NCI-H82 (cell line): ENCODE results near the gene COTL1.

Source experiments
- DNase-seq: peaks from one replicate; lab custom pipeline; 2025; lab: John Stamatoyannopoulos, UW

COTL1 gene

DNA sequence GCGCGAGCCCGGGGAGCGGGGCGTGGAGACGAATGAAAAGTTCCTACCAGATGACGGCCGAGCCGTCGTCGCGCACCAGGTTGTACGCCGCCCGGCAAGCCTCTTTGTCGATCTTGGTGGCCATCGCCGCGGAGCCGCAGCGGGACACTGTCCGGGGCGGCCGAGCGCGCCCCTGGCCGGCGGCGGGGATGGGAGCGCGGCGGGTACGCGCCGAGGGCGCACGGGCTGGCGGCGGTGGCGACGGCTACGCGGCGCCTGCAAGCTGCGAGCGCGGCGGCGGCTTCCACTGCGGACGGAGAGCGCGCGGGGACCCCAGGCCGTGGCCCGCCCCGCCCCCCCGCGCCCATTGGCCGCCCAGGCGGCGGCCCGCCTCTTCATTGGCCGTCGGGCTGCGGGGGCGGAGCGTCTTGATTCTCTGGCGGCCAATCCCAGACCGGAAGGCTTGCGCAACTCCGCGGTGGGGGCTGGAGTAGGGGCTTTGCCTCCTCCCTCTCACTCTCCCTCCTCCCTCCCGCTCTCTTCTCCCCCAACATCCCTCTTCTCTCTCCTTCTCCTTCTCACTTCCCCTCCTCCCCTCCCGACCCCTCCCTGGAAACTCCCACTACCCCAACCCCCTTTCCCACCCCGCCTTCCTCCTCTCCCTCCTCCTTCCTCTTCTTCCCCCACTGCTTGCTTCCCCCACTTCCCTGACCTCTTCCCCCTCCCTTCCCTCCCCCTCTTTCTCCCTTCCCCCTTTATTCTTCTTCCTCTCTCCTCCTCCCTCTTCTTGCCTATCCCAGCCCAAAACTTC lies at the start of gene COTL1:
TSS of gene COTL1 (minus strand) at position 288 of the 790 bp plus-strand sequence. CDS start at position 124, 164 bp downstream.
- peak; percentile 98 for DNase-seq

- no peak for DNase-seq
Observed at GRCh38 chr16:84665843-84666242, 48.0 kb upstream of the COTL1 start.

DNA sequence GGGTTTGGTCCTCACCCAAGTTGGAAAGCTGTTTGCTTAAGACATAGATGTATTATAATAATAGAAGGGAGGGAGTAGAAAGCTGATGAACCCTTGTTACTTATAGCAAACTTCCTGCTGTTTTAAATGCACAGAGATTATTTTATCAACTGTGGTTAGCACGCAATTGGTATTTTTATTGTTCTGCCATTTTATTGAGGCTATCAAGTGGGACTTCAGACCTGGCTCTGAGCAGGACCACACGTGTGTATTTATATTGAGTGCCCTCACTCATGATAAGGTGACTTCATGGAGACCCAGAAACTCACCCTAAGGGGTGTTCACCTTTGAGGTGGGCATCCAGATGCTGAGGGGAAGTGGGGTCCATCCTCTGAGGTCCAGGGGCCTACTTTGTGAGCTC lies 47.5 kb upstream of the COTL1 start:
- DNase-seq, result no peak

GRCh38 chr16:84663433-84664101 lies 45.7 kb upstream of the COTL1 start:
- no peak for DNase-seq

DNA sequence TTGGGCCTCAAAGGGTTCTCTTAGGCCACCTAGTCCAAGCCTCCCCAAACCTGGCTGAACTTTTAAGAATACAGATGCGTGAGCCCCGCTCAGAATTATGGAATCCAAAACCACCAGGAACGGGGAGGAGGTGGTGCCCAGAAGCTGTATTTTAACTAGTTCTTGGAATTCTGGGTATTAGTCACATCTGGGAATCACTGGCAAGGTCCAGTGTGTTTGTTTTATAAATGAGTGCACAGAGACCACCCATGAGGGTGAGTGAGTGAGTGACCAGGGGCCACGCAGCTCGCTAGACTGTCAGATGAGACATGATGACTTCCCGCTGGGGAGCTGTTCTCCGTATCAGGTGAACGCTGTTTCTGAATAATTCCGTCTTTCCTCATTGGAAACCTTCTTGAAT lies 44.6 kb upstream of the COTL1 start:
- DNase-seq, result no peak

GRCh38 chr16:84661418-84662060 lies 43.7 kb upstream of the COTL1 start:
- no peak for DNase-seq

DNA sequence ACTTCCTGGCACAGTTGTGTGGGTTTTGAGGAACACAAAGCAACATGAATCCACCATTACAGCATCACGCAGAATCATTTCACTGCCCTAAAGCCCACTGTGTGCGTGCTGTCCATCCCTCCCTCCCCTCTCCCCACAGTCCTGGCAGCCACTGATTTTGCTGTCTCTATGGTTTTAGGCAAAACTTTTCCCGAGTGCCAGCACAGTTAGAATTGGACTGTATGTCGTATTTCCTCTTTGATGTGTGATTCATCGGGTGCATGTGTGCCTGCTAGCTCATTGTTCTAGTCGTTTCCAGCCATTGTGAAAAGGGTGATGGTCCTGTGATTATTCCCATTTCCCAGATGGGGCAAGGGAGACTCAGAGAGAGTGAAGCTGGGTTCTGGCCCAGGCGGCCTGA lies 43.1 kb upstream of the COTL1 start:
- no peak for DNase-seq

DNA sequence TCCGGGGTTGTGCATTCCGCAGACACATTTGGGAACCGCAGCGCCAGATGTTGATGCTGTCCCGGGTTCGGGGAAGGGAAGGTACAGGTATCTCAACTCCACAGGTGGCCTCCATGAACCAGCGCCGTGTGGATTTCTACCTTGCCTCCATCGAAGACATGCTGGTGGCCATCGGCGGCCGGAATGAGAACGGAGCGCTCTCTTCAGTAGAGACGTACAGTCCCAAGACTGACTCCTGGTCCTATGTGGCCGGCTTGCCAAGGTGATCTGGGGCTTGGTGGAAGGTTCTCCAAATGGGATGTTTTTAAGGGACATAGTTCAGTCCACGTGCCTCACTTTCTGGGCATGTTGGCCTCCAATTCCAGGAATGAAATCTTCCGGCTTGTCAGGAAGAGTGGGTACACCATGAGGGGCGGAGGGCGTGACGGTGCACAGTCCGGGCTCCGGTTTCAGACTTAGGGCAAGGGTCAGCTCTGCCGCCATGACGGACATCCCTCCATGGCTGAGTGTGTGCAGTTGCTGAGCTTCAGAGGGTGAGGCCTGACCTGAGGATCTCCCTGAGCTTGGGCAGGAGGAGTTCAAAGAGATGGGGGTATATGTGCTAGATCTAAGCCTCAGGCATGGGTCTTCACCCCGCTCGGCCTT lies 41.9 kb upstream of the COTL1 start:
- DNase-seq, result no peak

DNA sequence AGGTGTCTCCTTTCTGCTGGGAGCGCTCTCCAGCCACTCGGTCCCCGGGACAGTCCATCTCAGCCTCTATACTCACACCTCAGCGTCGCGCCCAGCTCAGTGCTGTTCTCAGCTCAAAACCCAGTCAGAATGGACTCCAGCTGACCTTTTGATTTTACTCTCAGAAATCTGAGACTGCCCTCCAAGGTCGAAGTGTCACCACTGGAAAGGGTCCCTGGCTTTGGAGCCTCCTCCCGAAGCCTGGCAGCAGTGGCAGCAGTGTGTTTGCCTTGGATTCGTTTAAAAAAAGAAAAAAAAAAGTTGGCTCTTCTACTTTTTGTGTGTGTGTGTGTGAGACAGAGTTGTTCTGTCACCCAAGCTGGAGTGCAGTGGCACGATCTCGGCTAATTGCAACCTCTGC lies 40.8 kb upstream of the COTL1 start:
- no peak for DNase-seq

DNA sequence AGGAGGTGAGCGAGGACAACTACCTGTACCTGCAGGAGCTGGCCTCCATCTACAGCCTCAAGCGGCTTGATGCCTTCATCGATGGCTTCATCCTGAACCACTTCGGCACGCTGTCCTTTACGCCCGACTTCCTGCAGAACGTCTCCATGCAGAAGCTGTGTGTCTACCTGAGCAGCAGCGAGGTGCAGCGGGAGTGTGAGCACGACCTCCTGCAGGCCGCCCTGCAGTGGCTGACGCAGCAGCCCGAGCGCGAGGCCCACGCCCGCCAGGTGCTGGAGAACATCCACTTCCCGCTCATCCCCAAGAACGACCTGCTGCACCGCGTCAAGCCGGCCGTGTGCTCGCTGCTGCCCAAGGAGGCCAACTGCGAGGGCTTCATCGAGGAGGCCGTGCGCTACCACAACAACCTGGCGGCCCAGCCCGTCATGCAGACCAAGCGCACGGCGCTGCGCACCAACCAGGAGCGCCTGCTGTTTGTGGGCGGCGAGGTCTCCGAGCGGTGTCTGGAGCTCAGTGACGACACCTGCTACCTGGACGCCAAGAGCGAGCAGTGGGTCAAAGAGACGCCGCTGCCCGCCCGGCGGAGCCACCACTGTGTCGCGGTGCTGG lies 39.5 kb upstream of the COTL1 start:
- DNase-seq, result no peak

GRCh38 chr16:84656649-84657048 lies 38.8 kb upstream of the COTL1 start:
- no peak for DNase-seq

DNA sequence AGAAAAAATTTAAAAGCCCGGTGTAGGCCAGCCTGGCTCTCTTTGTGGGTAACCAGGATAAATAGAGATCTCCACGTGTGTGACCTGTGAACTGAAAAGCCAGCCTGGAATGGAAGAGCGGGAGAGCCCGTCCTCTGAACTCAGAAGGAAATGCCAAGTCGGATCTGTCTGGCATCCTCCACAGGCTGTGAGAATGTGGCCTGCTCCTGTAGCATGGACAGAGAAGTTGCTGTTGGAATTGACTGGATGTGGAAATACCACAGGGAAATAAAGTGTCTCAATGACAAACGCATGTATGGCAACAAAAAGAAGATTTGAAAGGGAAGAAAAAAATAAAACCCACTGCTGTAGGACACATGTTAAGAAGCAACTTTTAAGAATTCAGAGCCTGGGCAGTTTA lies 37.1 kb upstream of the COTL1 start:
- DNase-seq, result no peak

GRCh38 chr16:84654238-84654637 lies 36.4 kb upstream of the COTL1 start:
- no peak for DNase-seq

DNA sequence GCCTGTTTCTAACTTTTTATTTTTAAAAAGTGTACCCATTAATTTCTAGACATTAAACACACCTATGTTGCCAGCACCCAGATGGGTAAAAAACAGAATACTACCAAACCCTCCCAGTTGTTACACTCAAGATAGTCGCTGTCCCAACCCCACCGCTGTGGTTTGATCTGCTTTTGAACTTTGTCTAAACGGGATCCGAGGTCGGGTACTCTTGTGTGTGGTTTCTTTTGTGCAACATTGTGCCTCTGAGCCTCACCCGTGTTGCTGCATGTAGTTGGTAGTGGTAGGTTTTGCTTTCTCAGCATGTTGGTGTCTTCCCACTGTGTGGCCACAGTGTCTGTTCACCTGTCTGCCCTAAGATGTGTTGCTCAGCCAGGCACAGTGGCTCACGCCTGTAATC lies 34.7 kb upstream of the COTL1 start:
- no peak for DNase-seq

DNA sequence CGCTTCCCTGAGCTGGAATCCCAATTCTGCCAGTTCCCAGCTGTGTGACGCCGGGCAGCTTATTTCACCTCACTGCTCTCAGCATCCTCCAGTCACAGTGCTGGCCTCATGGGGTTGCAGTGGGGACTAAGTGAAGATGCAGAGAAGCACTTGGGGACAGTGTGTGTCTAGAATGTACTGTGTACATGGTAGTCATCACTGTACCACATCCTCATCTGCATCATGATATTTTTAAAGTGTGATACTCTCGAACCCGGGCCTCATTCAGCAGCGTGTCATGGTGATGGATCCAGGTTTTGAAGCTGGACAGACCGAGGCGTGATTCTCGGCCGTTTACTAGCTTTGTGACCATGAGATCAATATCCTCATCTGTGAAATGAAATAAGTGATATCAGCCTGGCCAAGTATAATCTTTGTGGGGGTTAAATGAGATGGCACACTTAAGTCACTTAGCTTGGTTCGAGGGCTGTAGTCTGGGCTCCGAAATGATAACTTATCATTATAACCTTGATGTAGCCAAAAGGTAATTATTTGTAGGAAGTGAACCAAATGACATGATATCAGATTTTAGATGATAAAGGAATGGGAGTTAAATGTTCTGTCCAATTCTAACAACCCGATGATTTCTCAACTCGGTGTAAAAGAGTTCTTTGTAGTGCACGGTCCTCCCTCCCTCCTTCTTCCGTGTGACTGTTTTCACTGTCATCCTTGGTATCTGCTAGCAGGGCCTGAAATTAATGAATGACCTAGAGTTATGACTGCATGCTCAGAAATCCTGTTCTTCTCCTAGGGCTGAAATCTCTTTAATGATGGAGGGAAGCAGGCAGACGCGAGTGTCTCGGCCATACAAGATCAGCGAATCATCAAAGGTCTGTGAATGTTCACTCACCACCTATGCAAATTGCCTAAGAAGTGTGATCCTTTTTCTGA lies 32.4 kb upstream of the COTL1 start:
- no peak for DNase-seq

DNA sequence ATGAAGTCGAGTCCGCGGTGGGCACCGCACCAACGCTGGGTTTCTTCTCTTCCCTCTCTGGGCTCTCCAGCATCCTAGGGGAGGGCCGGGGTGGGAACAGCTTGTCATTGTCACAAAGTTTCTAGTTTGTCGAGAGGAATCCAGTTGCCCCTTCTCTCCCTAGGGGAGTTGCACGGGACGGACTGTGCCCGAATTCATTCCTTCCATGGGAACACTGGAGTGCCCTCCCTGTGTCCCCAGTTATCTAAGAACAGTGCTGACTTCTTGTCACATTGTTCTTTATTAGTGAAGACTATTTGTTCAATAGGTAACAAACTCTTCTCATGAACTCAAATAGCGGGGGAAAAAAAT lies 31.6 kb upstream of the COTL1 start:
- no peak for DNase-seq

GRCh38 chr16:84648595-84649510 lies 31.0 kb upstream of the COTL1 start:
- DNase-seq, result peak; percentile 15

DNA sequence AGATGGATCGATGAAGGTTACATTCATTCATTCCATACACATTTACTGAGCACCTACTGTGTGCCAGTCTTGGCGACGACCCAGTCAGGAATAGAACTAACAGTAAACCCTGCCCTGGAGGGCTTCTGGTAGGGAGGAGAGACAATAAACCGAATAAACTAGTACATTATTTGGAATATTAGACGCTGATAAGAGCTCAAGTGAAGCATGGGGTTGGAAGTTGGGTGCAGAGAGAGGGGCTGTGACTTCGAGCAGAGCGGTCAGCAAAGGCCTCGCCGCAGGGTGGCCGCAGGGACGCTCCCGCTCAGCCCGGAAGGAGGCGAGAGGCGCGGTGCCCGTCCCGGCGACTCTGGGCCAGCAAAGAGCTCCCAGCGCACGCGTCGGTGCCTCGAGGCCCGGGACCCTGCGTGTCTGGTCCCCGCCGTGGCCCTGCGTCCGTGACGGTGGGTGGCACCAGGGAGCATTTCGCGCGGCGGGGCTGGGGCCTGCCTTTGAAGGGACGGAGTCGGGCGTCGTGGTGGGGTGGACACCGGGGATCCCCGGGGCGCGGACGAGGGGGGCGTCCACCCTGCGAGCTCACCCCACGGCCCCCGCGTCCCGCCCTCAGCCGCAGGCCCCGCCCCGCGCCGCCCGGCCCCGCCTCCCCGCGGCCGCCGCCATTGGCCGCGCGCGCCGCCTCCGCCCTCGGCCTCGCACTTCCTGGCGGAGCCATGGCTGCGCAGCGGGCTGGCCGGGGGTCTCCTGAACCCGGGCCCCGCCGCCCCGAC lies 30.1 kb upstream of the COTL1 start, which contains the start of gene KLHL36:
TSS of gene KLHL36 (plus strand) at position 684 of the 767 bp plus-strand sequence. CDS start 2,357 bp downstream, outside the sequence.
- DNase-seq, result peak; percentile 40

GRCh38 chr16:84643674-84644073 lies 25.8 kb upstream of the COTL1 start:
- peak; percentile 47 for DNase-seq
